Endothelial cell of umbilical vein (primary cell): ENCODE results near the gene CNTN2. TPM values are rescaled to one million over a fixed set of nuclear protein-coding genes. Genes with fewer than 3 reads are reported as not detected.

Experiments used
- BruUV-seq: library from RNA; stranded (reverse); fragments of 400-500 nt; replicated peaks from 2 replicates; lab custom pipeline; 2021; lab: Mats Ljungman, UMichigan
- CTCF ChIA-PET: fragments of 300-600, 350-600 bp; sonication (Branson Sonifier 250); formaldehyde crosslinking; loops from one replicate; lab custom pipeline; 2021; ENCODE audit warnings: antibody characterized with exemption, inconsistent platforms; lab: Charles Lee
- POLR2A ChIA-PET: fragments of 300-600, 350-600 bp; sonication (Branson Sonifier 250); formaldehyde crosslinking; loops from one replicate; lab custom pipeline; 2021; ENCODE audit warnings: antibody characterized with exemption, inconsistent platforms; lab: Charles Lee
- DNase-seq: peaks from one replicate; pipeline ENCODE4 v3.0.0-alpha.2; 2011; ENCODE audit warnings: low read depth, low spot score
- FAIRE-seq: peaks from 2 replicates; lab custom pipeline; 2011; peaks lifted over from hg19 to GRCh38; lab: Jason Lieb, UNC
- H2AFZ ChIP-seq: 2 replicates; pipeline ENCODE4 v1.6.0; 2012; ENCODE audit warnings: low read depth, low read length, control low read depth, inconsistent platforms
- H3K27ac ChIP-seq: 2 replicates; pipeline ENCODE4 v1.5.1; 2011; ENCODE audit warnings: low read depth, mild to moderate bottlenecking, control low read depth, low read length, moderate library complexity; ENCODE audit not compliant: insufficient read depth
- H3K27me3 ChIP-seq, 2 experiments: 2 replicates each; pipeline versions ENCODE4 v1.6.0 to v1.6.1; 2011; ENCODE audit warnings: low read length in 2 of 2, mixed read lengths in 1 of 2; ENCODE audit not compliant: control insufficient read depth in 2 of 2, insufficient read depth in 2 of 2
- H3K36me3 ChIP-seq, 2 experiments: 2 replicates in 1 of 2; 3 replicates in 1 of 2; pipeline ENCODE4 v1.5.1; 2011; ENCODE audit warnings: low read length in 2 of 2, mild to moderate bottlenecking in 1 of 2, moderate library complexity in 1 of 2; ENCODE audit not compliant: control insufficient read depth in 2 of 2, insufficient read depth in 2 of 2; ENCODE audit errors: extremely low read depth in 1 of 2
- H3K4me1 ChIP-seq: 3 replicates; pipeline ENCODE4 v1.5.1; 2011; ENCODE audit warnings: mild to moderate bottlenecking, low read length; ENCODE audit not compliant: control insufficient read depth, insufficient read depth; ENCODE audit errors: extremely low read depth
- H3K4me2 ChIP-seq: 2 replicates; pipeline ENCODE4 v1.6.1; 2011; ENCODE audit warnings: low read length, control low read depth, mixed read lengths; ENCODE audit not compliant: insufficient read depth
- H3K4me3 ChIP-seq, 3 experiments: fragments of 200-600 bp in 1 of 3; sonication (generic), shearing (Covaris generic) in 1 of 3; replicated peaks in 1 of 3; 2 replicates each; pipeline ENCODE4 v1.5.1; 2011 to 2016; ENCODE audit warnings: control low read depth in 3 of 3, low read length in 3 of 3, mild to moderate bottlenecking in 2 of 3, inconsistent platforms in 1 of 3, low read depth in 1 of 3, moderate library complexity in 1 of 3; ENCODE audit not compliant: insufficient read depth in 1 of 3
- H3K79me2 ChIP-seq: 2 replicates; pipeline ENCODE4 v1.6.0; 2012; ENCODE audit warnings: low read length, inconsistent platforms; ENCODE audit not compliant: control insufficient read depth, insufficient read depth
- H3K9ac ChIP-seq: replicated peaks from 2 replicates; pipeline ENCODE3; 2011; ENCODE audit warnings: low read length, control low read depth; ENCODE audit not compliant: insufficient read depth; ENCODE audit errors: extremely low read depth
- H3K9me1 ChIP-seq: replicated peaks from 3 replicates; pipeline ENCODE4 v1.6.0; 2011; ENCODE audit warnings: mild to moderate bottlenecking, low read length; ENCODE audit not compliant: control insufficient read depth, insufficient read depth; ENCODE audit errors: extremely low read depth
- H3K9me3 ChIP-seq: replicated peaks from 2 replicates; pipeline ENCODE4 v1.5.1; 2012; ENCODE audit warnings: low read length, inconsistent platforms; ENCODE audit not compliant: control insufficient read depth, insufficient read depth
- H4K20me1 ChIP-seq: replicated peaks from 2 replicates; pipeline ENCODE3; 2011; ENCODE audit warnings: mild to moderate bottlenecking, low read length; ENCODE audit not compliant: control insufficient read depth, insufficient read depth; ENCODE audit errors: extremely low read depth
- CTCF ChIP-seq, 2 donors: IDR thresholded peaks; 1 replicate in 1 of 2; 2 replicates in 1 of 2; pipeline ENCODE4 v1.5.1; 2011; ENCODE audit warnings: low read length in 2 of 2, mild to moderate bottlenecking in 2 of 2, moderate library complexity in 2 of 2, control low read depth in 1 of 2, inconsistent platforms in 1 of 2, low read depth in 1 of 2; ENCODE audit not compliant: insufficient read depth in 1 of 2; ENCODE audit errors: extremely low read depth in 1 of 2
- EZH2 ChIP-seq: IDR thresholded peaks from 2 replicates; pipeline ENCODE4 v1.6.1; 2012; ENCODE audit warnings: borderline replicate concordance, low read depth, mild to moderate bottlenecking, moderate library complexity, low read length, inconsistent platforms; ENCODE audit not compliant: severe bottlenecking
- FOS ChIP-seq: IDR thresholded peaks from 2 replicates; pipeline ENCODE4 v1.6.1; 2011; ENCODE audit warnings: mild to moderate bottlenecking, low read length, moderate library complexity, borderline replicate concordance; ENCODE audit not compliant: insufficient read depth
- GATA2 ChIP-seq: IDR thresholded peaks from 2 replicates; pipeline ENCODE4 v1.7.0; 2011; ENCODE audit warnings: low read depth, mild to moderate bottlenecking, moderate library complexity, mixed read lengths, low read length; ENCODE audit not compliant: insufficient read length, insufficient read depth
- JUN ChIP-seq: IDR thresholded peaks from 2 replicates; pipeline ENCODE4 v1.6.1; 2011; ENCODE audit warnings: borderline replicate concordance, low read depth; ENCODE audit not compliant: insufficient read length, insufficient read depth
- MAX ChIP-seq: IDR thresholded peaks from 2 replicates; pipeline ENCODE4 v1.6.1; 2011; ENCODE audit not compliant: insufficient read depth, insufficient read length
- MYC ChIP-seq: IDR thresholded peaks from one replicate; pipeline ENCODE4 v1.6.1; 2011; ENCODE audit warnings: mild to moderate bottlenecking, low read depth, low read length
- POLR2A ChIP-seq: IDR thresholded peaks from 2 replicates; pipeline ENCODE4 v1.6.1; 2012; ENCODE audit warnings: low read depth, mild to moderate bottlenecking, control low read depth, low read length
- POLR2AphosphoS5 ChIP-seq: IDR thresholded peaks from 2 replicates; pipeline ENCODE4 v1.6.1; 2012; ENCODE audit warnings: low read depth, mild to moderate bottlenecking, control low read depth, low read length, moderate library complexity; ENCODE audit not compliant: insufficient read depth
- dilution Hi-C: fragments of 300-500 bp; cut with MboI; formaldehyde crosslinking; loops from one replicate; pipeline ENCODE4 v1.15.0; 2019; ENCODE audit warnings: low sequenced_read_pairs; ENCODE audit not compliant: extremely low pct_ligation_motif_present
- intact Hi-C: fragments of 100-400 bp; cut with micrococcal nuclease; formaldehyde crosslinking; loops from one replicate; pipeline ENCODE4 v1.10.0; 2022
- polyA plus RNA-seq, 4 experiments: library from polyadenylated mRNA; depleted of rRNA in 3 of 4; stranded (reverse) in 3 of 4; unstranded in 1 of 4; fragments of >200 nt; gene quantifications; 2 replicates each; pipeline versions ENCODE4 v1.2.1 to v1.2.3, GENCODE V29; 2011 to 2012; ENCODE audit warnings: missing spikeins in 1 of 4
- total RNA-seq: library from RNA; stranded (reverse); gene quantifications from 2 replicates; pipeline ENCODE4 v1.2.3, GENCODE V29; 2021

Gene CNTN2
- total and polyA plus RNA-seq, 2 donors (not counting 3 experiments of a cell fraction or from before 2014, with no cell fraction given), result not detected

- Histone ChIP-seq H3K4me2 (no peak overlapping the region), H4K20me1 (no peaks in the 10 kb centered on the region), H3K9me3 (no peaks in the 10 kb centered on the region), H3K9ac (no peak overlapping the region), H2AFZ (no peak overlapping the region), H3K27ac (no peak overlapping the region), H3K9me1 (no peaks in the 10 kb centered on the region), H3K27me3 (no peaks in the 10 kb centered on the region), H3K4me1 (no peaks in the 10 kb centered on the region), H3K79me2 (no peaks in the 10 kb centered on the region), H3K36me3 (no peaks in the 10 kb centered on the region), H3K4me3 (no peak overlapping the region)
- CTCF ChIA-PET, result interaction anchor here (1.0 to 5.3 kb wide), 3 partner anchors 14 to 180 kb away, joined by 3 to 63 read pairs (median 3); no protein-coding TSS in a partner anchor
- no peak for DNase-seq
- FAIRE-seq, result no peak
- POLR2A ChIA-PET, result interaction anchor here (0.6 kb wide), 1 partner anchor 435 kb away, joined by 3 read pairs; no protein-coding TSS in a partner anchor
- TF ChIP-seq POLR2A (no peak), MYC (no peak), FOS (no peak), JUN (no peak), EZH2 (no peak), CTCF (IDR thresholded peaks at IDR 0.05; ENCODE audit: extremely low read depth in 1 of 2, insufficient read depth in 1 of 2, low read depth in 1 of 2, low read length in 2 of 2) (no peak), GATA2 (no peak), POLR2AphosphoS5 (no peak), MAX (no peak)
- intact Hi-C loops, result no loop called here
- dilution Hi-C loops, result no loop called here
- BruUV-seq, result no TSS peak
Measured at GRCh38 chr1:205076245-205076761, 33.3 kb downstream of the CNTN2 start.
